GM19043 (cell line): ENCODE results near the gene EIF1B.

Experiments
- ATAC-seq: cut with Tn5 transposase; IDR thresholded peaks from one replicate; pipeline ENCODE4 v1.9.1; 2021; ENCODE audit warnings: low read depth; ENCODE audit not compliant: unreplicated experiment

EIF1B gene

DNA sequence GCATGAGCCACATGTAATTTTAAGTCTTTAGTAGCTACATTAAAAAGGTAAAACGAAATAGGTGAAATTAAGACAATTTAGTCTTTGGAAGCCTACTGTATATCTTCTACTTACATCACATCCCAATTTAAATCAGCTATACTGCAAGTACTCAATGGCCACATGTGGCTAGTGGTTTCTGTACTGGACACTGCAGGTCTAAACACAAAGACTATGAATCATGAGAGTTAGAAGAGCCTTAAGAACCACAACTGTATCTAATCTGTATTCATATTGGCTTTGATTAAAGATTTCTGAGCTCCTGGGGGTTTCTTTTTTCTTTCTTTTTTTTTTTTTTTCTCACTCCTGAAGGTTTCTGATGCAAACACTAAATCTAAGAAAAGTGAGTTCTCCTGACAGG is 2.3 kb upstream of the EIF1B start:
- no peak for ATAC-seq

- peak; percentile 0 for ATAC-seq
These were observed 636 bp upstream of the EIF1B start for GRCh38 chr3:40308725-40309417.

- ATAC-seq: peak; percentile 14
These were observed 603 bp downstream of the EIF1B start for GRCh38 chr3:40309925-40310695.

DNA sequence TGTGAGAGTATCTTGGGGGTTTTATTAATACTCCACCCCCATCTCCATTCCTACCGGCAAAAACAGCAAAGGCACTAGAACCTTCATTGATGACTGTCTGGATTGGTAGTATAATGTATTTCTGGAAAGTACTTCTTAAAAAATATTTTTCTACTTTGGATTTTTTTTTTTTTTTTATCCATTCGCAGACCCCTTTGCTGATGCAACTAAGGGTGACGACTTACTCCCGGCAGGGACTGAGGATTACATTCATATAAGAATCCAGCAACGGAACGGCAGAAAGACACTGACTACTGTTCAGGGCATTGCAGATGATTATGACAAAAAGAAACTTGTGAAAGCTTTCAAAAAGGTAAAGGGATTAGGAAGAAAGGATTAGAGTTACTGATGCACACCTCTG is 1.2 kb downstream of the EIF1B start:
- no peak for ATAC-seq

DNA sequence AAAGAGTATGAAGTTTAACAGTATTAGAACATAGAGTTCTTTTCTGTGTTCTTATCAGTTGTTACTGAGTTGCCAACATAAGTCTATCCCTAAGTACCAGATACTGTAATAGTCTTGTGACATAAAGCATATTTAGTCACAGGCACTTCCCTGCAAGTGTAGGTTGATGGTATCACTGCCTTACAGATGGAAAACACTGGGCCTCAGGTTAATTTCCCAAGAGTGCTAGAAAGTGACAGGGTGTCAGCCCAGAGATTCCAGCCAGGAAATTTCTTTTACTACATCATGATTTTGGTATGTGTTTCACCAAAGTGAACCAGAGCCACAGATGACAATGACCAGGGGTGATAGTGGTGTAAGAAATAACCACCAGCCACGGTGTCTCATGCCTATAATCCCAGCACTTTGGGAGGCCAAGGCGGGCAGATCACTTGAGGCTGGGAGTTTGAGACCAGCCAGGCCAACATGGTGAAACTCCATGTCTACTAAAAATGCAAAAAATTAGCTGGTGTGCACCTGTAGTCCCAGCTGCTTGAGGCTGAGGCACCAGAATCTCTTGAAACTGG is 3.2 kb downstream of the EIF1B start:
- no peak for ATAC-seq

DNA sequence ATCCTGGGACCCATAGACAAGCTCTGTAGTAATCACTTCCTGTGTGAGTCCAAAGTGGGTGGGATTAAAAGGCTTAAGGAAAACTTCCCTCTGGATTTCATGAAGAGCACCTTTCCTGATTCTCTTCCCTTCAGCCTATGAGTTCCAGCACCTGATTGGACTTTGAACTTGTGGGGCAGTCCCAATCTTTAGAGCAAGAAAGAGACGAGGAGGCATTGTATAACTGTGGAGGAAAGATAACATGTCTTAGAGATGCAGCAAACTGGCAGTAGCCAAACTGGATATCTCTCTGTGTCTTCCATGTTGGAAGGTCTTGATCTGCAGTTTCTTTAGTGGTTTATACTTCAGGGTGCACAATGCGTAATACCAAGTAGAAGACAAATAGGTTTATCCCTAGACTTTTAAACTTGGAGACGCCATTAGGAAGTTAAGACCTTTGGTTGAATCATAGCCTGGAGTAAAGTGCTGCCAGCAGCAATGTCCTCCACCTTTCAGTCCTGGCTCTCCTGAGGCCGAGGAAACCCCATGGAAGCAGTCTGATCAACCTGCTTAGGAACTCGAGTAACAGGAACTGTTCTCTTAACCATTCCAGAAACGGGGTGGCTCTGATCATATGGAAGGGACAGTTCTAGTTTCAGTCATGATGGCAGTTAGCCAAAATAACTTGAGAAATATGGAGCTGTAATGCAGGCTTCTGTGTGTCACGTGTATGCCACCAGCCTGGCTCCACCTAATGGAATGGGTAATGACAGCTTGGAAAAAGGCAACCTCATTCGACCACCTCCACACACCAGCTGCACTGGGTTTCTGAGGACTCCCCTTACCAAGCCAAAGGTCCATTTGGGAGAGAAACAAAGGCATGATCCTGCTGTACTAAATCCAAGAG is 4.7 kb downstream of the EIF1B start:
- ATAC-seq: no peak

GRCh38 chr3:40317061-40317855 is 7.8 kb downstream of the EIF1B start:
- ATAC-seq: no peak

GRCh38 chr3:40321818-40322217 is 12.3 kb downstream of the EIF1B start:
- ATAC-seq: no peak

DNA sequence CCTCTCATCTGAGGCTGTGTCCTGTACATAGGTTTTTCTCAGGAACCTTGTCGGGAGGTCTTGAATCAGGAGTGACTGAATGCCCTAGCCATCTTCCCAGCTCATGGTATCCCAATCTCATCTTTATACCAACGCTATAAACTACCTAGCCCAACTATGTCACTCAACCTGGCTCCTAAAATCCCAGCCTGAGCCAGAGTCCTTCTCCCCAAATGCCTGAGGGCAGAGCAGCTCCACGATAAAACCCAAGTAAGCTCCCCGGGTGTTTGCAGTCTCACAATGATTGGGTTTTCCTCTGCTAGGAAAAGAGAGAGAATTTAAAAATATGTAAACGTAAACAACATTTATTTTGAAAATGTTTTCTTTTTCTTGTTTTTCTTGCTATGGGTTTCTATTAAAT is 14.4 kb downstream of the EIF1B start:
- ATAC-seq: no peak

DNA sequence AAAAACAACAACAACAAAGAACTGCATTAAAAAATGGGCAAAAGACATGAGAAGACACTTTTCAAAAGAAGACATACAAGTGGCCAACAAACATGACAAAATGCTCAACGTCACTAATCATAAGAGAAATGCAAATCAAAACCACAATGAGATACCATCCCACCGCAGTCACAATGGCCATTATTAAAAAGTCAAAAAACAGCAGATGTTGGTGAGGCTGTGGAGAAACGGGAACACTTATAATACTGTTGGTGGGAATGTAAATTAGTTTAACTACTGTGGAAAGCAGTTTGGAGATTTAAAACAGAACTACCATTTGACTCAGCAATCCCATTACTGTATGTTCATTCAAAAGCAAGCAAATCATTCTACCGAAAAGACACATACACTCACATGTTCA is 15.1 kb downstream of the EIF1B start:
- ATAC-seq: no peak

GRCh38 chr3:40325465-40325864 is 16.0 kb downstream of the EIF1B start:
- no peak for ATAC-seq

GRCh38 chr3:40328374-40328773 is 18.9 kb downstream of the EIF1B start:
- no peak for ATAC-seq

DNA sequence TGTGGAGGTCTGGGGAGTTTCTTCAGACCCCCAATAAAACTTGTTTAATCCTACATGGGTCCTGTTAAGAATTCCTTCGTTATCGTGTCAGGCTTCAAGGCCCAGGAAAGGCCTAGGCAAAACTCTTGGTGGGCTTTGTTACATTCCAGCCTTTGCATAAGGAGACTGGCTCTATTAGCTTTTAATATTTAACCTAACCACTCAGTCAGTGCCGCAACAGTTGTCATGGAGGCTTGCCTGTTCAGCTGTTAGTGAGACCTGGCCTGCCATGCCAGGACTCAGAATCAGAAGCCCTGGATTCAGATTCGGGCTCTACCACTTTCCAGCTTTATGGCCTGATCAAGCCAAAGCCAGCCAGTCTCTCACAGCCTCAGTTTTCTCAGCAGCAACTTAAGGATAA is 19.6 kb downstream of the EIF1B start:
- ATAC-seq: no peak

DNA sequence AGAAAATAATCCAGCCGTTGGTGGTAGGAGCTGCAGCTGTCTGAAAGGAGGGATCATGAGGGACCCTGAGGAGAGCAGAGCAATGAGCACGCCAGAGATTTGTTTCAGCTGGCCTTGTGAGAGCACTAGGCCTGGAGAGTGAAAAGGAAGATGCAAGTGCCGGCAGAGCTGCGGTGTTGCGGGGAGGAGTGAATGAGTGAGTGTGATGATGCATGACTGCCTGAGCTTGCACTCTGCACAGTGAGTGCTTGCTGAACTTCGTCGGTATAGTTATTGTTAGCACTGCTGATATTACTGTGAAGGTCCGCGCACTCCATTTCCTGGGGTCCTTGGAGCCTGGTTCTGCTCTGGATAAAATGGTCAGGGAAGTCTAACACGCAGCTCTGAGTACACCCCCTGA is 23.2 kb downstream of the EIF1B start:
- no peak for ATAC-seq

DNA sequence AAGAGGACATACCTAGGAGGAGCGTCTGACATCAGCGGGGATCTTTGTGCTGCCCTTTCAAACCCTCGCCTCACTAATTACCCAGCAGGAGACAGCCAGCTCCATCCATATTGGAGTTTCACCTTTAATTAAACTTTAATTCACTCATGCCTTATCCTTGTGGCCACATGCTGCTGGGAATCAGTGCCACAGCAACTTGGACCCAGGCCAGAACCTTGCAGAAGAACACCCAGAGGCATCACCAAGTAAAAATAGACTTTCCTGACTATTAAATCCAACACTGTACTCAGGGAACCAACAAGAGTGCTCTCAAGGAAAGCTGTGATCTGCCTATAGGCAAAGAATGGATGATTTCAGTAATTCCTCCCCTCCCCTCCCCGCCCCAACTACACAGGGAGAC is 23.9 kb downstream of the EIF1B start:
- ATAC-seq: no peak

GRCh38 chr3:40333852-40334251 is 24.3 kb downstream of the EIF1B start:
- ATAC-seq: no peak

DNA sequence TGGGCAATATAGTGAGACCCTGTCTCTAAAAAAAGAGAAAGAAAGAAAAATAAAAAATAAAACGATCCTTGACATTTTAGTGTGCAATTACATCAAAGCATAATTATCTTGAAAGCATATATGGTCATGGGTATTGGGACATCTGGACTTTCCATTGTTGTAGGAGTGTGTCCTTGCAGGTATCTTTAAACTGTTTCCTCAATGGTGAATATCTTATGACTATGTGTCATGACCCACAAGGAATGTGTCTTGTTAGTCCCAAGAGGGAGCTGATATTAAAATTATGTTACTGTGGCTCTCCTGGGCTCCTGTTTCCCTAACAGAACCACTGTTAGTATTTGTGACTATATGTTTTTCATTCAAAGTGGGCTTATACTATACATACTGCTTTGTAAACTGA is 26.6 kb downstream of the EIF1B start:
- ATAC-seq: no peak

DNA sequence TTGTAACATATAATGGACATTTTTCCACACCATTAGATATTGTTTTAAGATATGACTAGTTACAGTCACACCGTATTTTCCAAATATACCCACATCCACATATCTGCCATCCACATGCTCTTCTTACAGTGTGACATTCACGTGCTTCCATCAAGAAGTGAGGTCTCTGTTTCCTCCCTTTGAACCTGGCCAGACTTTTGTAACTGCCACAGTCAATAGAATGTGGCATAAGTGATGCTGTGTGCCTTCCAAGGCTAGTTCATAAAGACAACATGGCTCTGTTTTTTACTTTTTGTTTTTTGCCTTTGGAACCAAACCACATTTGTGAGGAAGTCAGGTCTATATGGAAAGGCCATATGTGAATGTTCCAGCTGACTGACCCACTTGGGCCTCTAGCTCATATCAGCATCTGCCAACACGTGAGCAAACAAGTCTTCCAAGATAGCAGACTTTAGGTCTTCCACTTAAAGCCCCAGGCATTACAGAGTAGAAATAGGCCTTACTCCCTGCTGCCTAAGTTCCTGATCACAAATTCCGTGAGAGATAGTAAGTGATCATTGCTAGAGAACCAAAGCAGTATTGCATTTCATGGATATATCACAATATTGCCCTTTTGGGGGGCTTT is 27.1 kb downstream of the EIF1B start:
- no peak for ATAC-seq
